HG03025 (cell line): ENCODE data around the gene SLC16A9.
A peak's percentile ranks its signal among the peaks of the same experiment; 100 is the strongest.
"Not testable (repeated sequence)": the region's sequence is repeated elsewhere in the genome, so short reads cannot be mapped to it uniquely, and the experiment has no call there.

Experiments
- ATAC-seq: cut with Tn5 transposase; IDR thresholded peaks from one replicate; pipeline ENCODE4 v1.9.1; 2021; ENCODE audit warnings: mild to moderate bottlenecking, moderate library complexity; ENCODE audit not compliant: unreplicated experiment, low FRiP score

SLC16A9 gene

GRCh38 chr10:59709395-59710125 is at the start of gene SLC16A9:
Gene SLC16A9, minus strand, starts transcription at chr10:59709850. Its CDS starts 25,559 bp downstream, at chr10:59684291.
- ATAC-seq: peak; percentile 77

- ATAC-seq: no peak
Measured at GRCh38 chr10:59757966-59758365, 48.3 kb upstream of the SLC16A9 start.

- no peak for ATAC-seq
Measured at GRCh38 chr10:59754951-59755350, 45.3 kb upstream of the SLC16A9 start.

- ATAC-seq: no peak
Measured at GRCh38 chr10:59753267-59753666, 43.6 kb upstream of the SLC16A9 start, which contains the start of gene MRLN. Gene MRLN, minus strand, starts transcription at chr10:59753455.

GRCh38 chr10:59752278-59752940 is 42.8 kb upstream of the SLC16A9 start:
- no peak for ATAC-seq

- ATAC-seq: no peak
Measured at GRCh38 chr10:59750155-59750945, 40.7 kb upstream of the SLC16A9 start.

GRCh38 chr10:59748834-59749233 is 39.2 kb upstream of the SLC16A9 start:
- ATAC-seq: no peak

GRCh38 chr10:59745163-59745650 is 35.6 kb upstream of the SLC16A9 start:
- no peak for ATAC-seq

GRCh38 chr10:59744762-59745161 is 35.1 kb upstream of the SLC16A9 start:
- not testable (repeated sequence) for ATAC-seq

- not testable (repeated sequence) for ATAC-seq
Measured at GRCh38 chr10:59744156-59744555, 34.5 kb upstream of the SLC16A9 start.

GRCh38 chr10:59741583-59741982 is 31.9 kb upstream of the SLC16A9 start:
- no peak for ATAC-seq

GRCh38 chr10:59741048-59741447 is 31.4 kb upstream of the SLC16A9 start:
- no peak for ATAC-seq

- no peak for ATAC-seq
Measured at GRCh38 chr10:59736749-59737148, 27.1 kb upstream of the SLC16A9 start.

GRCh38 chr10:59735296-59735695 is 25.6 kb upstream of the SLC16A9 start:
- no peak for ATAC-seq

- no peak for ATAC-seq
Measured at GRCh38 chr10:59734014-59734462, 24.4 kb upstream of the SLC16A9 start.

GRCh38 chr10:59733321-59734013 is 23.8 kb upstream of the SLC16A9 start:
- not testable (repeated sequence) for ATAC-seq

- ATAC-seq: not testable (repeated sequence)
Measured at GRCh38 chr10:59732849-59733248, 23.2 kb upstream of the SLC16A9 start.

GRCh38 chr10:59729167-59729566 is 19.5 kb upstream of the SLC16A9 start:
- ATAC-seq: not testable (repeated sequence)

GRCh38 chr10:59724098-59724938 is 14.7 kb upstream of the SLC16A9 start:
- no peak for ATAC-seq
